OCI-LY1 (cell line): ENCODE results near the gene SSUH2.

Experiments
- H2AFZ ChIP-seq: fragments of 200-600 bp; sonication (generic), shearing (Covaris generic); 2 replicates; pipeline ENCODE4 v1.6.0; 2014; ENCODE audit warnings: antibody characterized with exemption, mild to moderate bottlenecking, low read length
- H3F3A ChIP-seq: fragments of 200-600 bp; sonication (generic), shearing (Covaris generic); 2 replicates; pipeline ENCODE4 v1.6.0; 2014; ENCODE audit warnings: mild to moderate bottlenecking, antibody characterized with exemption, low read length, moderate library complexity; ENCODE audit not compliant: insufficient read depth
- H3K27ac ChIP-seq: fragments of 200-600 bp; sonication (generic); 2 replicates; pipeline ENCODE4 v1.5.1; 2014; ENCODE audit warnings: low read length, mixed run types, mild to moderate bottlenecking, low read depth; ENCODE audit not compliant: poor library complexity, severe bottlenecking
- H3K27me3 ChIP-seq: fragments of 200-600 bp; sonication (generic); 2 replicates; pipeline ENCODE4 v1.6.0; 2014; ENCODE audit warnings: antibody characterized with exemption, mild to moderate bottlenecking, low read length, moderate library complexity; ENCODE audit not compliant: insufficient read depth
- H3K36me3 ChIP-seq: fragments of 200-600 bp; sonication (generic); 2 replicates; pipeline ENCODE4 v1.6.1; 2014; ENCODE audit warnings: mild to moderate bottlenecking, antibody characterized with exemption, low read length, moderate library complexity, mixed read lengths; ENCODE audit not compliant: insufficient read depth
- H3K4me1 ChIP-seq: fragments of 200-600 bp; sonication (generic); 2 replicates; pipeline ENCODE4 v1.5.1; 2014; ENCODE audit warnings: mild to moderate bottlenecking, low read length, moderate library complexity; ENCODE audit not compliant: insufficient read depth, severe bottlenecking
- H3K4me2 ChIP-seq: fragments of 200-600 bp; sonication (generic), shearing (Covaris generic); 2 replicates; pipeline ENCODE4 v1.6.1; 2014; ENCODE audit warnings: low read length
- H3K4me3 ChIP-seq: fragments of 200-600 bp; sonication (generic); 2 replicates; pipeline ENCODE4 v1.5.1; 2014; ENCODE audit warnings: low read length, low read depth, mild to moderate bottlenecking, mixed read lengths; ENCODE audit not compliant: poor library complexity, severe bottlenecking
- H3K79me2 ChIP-seq: fragments of 200-600 bp; shearing (Covaris generic); 2 replicates; pipeline ENCODE4 v1.6.1; 2016; ENCODE audit warnings: mixed run types, low read length, mixed read lengths; ENCODE audit not compliant: insufficient read depth
- H3K9ac ChIP-seq: fragments of 200-600 bp; sonication (generic), shearing (Covaris generic); 2 replicates; pipeline ENCODE4 v1.6.1; 2014; ENCODE audit warnings: mild to moderate bottlenecking, low read length, mixed read lengths
- H3K9me2 ChIP-seq: fragments of 200-600 bp; sonication (generic), shearing (Covaris generic); 2 replicates; pipeline ENCODE4 v1.6.1; 2014; ENCODE audit warnings: low read depth, mild to moderate bottlenecking, low read length, mixed read lengths
- H3K9me3 ChIP-seq: fragments of 200-600 bp; shearing (Covaris generic); 2 replicates; pipeline ENCODE4 v1.6.1; 2014; ENCODE audit warnings: low read length, mixed read lengths
- H4K20me1 ChIP-seq: fragments of 200-600 bp; sonication (generic), shearing (Covaris generic); 2 replicates; pipeline ENCODE4 v1.6.0; 2016; ENCODE audit warnings: mild to moderate bottlenecking, low read length; ENCODE audit not compliant: insufficient read depth
- CTCF ChIP-seq: fragments of 200-600 bp; sonication (generic), shearing (Covaris generic); IDR thresholded peaks from 2 replicates; pipeline ENCODE4 v1.5.1; 2017; ENCODE audit warnings: mild to moderate bottlenecking, antibody characterized with exemption, low read length, moderate library complexity, mixed read lengths
- EZH2 ChIP-seq: fragments of 200-600 bp; sonication (generic), shearing (Covaris generic); IDR thresholded peaks from 2 replicates; pipeline ENCODE4 v1.8.0; 2017; ENCODE audit warnings: borderline replicate concordance, mixed run types, mild to moderate bottlenecking, antibody characterized with exemption, low read length, moderate library complexity, mixed read lengths

SSUH2 gene

DNA sequence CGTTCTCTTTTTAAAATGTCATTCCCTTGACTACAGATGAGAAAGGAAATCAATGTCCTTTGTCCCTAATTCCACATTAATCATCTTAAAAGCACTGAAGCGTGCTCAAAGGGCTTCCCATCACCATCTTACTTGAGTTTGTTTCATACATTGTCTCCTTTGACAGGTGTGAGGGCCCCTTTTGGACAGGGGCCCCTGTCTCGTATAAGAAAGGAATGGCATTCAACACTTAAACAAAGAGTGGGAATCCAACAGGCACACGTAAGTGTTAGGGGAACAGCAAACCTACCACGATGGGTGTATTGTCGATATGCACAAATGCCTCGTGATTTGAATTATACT lies 5.0 kb downstream of the SSUH2 start:
- Histone ChIP-seq H3F3A (no peaks in the 10 kb centered on the region), H4K20me1 (no peaks in the 10 kb centered on the region), H3K9me3 (no peaks in the 10 kb centered on the region), H3K9me2 (no peaks in the 10 kb centered on the region), H3K36me3 (no peaks in the 10 kb centered on the region; the same call in 1 of the 2 replicates), H3K27me3 (peaks cover 7% of the 10 kb centered on the region; the same call in 1 of the 2 replicates), H2AFZ (no peak overlapping the region), H3K4me2 (no peak overlapping the region), H3K27ac (no peak overlapping the region), H3K4me1 (peaks cover 5% of the 10 kb centered on the region), H3K4me3 (no peak overlapping the region), H3K9ac (no peak overlapping the region), H3K79me2 (no peaks in the 10 kb centered on the region)
- TF ChIP-seq EZH2: no peak
- no peak for TF ChIP-seq CTCF

GRCh38 chr3:8638994-8639658 lies 5.5 kb downstream of the SSUH2 start:
- H3K4me2 ChIP-seq: no peak overlapping the region
- H2AFZ ChIP-seq: no peak overlapping the region
- H3K27ac ChIP-seq: no peak overlapping the region
- H3K9ac ChIP-seq: no peak overlapping the region
- no peaks in the 10 kb centered on the region; the same call in 1 of the 2 replicates for H3K36me3 ChIP-seq
- H3F3A ChIP-seq: no peaks in the 10 kb centered on the region
- no peaks in the 10 kb centered on the region for H3K79me2 ChIP-seq
- H3K9me3 ChIP-seq: no peaks in the 10 kb centered on the region
- no peak overlapping the region for H3K4me3 ChIP-seq
- H4K20me1 ChIP-seq: no peaks in the 10 kb centered on the region
- TF ChIP-seq EZH2: no peak
- no peak for TF ChIP-seq CTCF
- H3K9me2 ChIP-seq: no peaks in the 10 kb centered on the region
- peaks cover 5% of the 10 kb centered on the region for H3K4me1 ChIP-seq
- peaks cover 7% of the 10 kb centered on the region; the same call in 1 of the 2 replicates for H3K27me3 ChIP-seq

DNA sequence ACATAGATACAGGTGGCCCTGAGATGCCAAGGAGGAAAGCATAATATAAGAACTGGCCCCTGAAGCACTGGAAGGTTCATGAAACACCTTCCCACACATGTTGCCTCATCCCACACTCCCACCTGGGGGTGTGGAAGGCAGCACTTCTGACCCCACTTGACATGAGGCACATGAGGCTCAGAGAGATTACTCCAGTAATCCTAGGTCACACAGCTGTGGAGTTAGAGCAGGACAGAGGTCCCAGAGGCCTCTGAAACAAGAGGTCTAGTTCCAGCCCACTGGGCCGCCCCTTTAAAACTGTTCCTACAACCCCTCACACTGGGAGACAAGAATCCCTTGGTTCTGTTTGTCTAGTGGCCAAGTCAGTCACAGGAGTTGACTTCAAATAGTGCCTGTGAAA lies 7.2 kb downstream of the SSUH2 start:
- no peak overlapping the region for H2AFZ ChIP-seq
- H3K9me3 ChIP-seq: no peaks in the 10 kb centered on the region
- TF ChIP-seq EZH2: no peak
- no peak for TF ChIP-seq CTCF
- no peak overlapping the region for H3K9ac ChIP-seq
- H3K27me3 ChIP-seq: peaks cover 7% of the 10 kb centered on the region; the same call in 1 of the 2 replicates
- H3K36me3 ChIP-seq: no peaks in the 10 kb centered on the region; the same call in 1 of the 2 replicates
- no peaks in the 10 kb centered on the region for H3K9me2 ChIP-seq
- H4K20me1 ChIP-seq: no peaks in the 10 kb centered on the region
- H3K4me2 ChIP-seq: no peak overlapping the region
- no peak overlapping the region for H3K4me3 ChIP-seq
- H3K79me2 ChIP-seq: no peaks in the 10 kb centered on the region
- peaks cover 5% of the 10 kb centered on the region for H3K4me1 ChIP-seq
- H3F3A ChIP-seq: no peaks in the 10 kb centered on the region
- H3K27ac ChIP-seq: no peak overlapping the region
